HEK293T (cell line): Measurements from ENCODE around the gene IL1F10.

Experiments
- BHLHE40 ChIP-seq: fragments of 450-650 bp; IDR thresholded peaks from 2 replicates; pipeline ENCODE4 v1.6.1; 2016; ENCODE audit warnings: mild to moderate bottlenecking, moderate library complexity, borderline replicate concordance
- FOXK2 ChIP-seq: fragments of 450-650 bp; IDR thresholded peaks from 2 replicates; pipeline ENCODE4 v1.6.1; 2016; ENCODE audit warnings: mild to moderate bottlenecking
- FOXM1 ChIP-seq: fragments of 450-650 bp; IDR thresholded peaks from 2 replicates; pipeline ENCODE4 v1.6.1; 2017; ENCODE audit warnings: mild to moderate bottlenecking, borderline replicate concordance
- HDGF ChIP-seq: fragments of 450-650 bp; IDR thresholded peaks from 2 replicates; pipeline ENCODE4 v1.6.1; 2017; ENCODE audit warnings: antibody characterized with exemption, borderline replicate concordance
- L3MBTL2 ChIP-seq: fragments of 450-650 bp; conservative IDR thresholded peaks from 2 replicates; pipeline ENCODE4 v1.6.1; 2016; ENCODE audit warnings: mild to moderate bottlenecking
- NFRKB ChIP-seq: fragments of 450-650 bp; IDR thresholded peaks from 2 replicates; pipeline ENCODE4 v1.6.1; 2016; ENCODE audit warnings: mild to moderate bottlenecking, moderate library complexity
- SUZ12 ChIP-seq: fragments of 450-650 bp; IDR thresholded peaks from 2 replicates; pipeline ENCODE4 v1.6.1; 2016; ENCODE audit warnings: mild to moderate bottlenecking
- TARDBP ChIP-seq: fragments of 450-650 bp; IDR thresholded peaks from 2 replicates; pipeline ENCODE4 v1.6.1; 2016
- ZNF384 ChIP-seq: fragments of 450-650 bp; IDR thresholded peaks from 2 replicates; pipeline ENCODE4 v1.6.1; 2016

DNA sequence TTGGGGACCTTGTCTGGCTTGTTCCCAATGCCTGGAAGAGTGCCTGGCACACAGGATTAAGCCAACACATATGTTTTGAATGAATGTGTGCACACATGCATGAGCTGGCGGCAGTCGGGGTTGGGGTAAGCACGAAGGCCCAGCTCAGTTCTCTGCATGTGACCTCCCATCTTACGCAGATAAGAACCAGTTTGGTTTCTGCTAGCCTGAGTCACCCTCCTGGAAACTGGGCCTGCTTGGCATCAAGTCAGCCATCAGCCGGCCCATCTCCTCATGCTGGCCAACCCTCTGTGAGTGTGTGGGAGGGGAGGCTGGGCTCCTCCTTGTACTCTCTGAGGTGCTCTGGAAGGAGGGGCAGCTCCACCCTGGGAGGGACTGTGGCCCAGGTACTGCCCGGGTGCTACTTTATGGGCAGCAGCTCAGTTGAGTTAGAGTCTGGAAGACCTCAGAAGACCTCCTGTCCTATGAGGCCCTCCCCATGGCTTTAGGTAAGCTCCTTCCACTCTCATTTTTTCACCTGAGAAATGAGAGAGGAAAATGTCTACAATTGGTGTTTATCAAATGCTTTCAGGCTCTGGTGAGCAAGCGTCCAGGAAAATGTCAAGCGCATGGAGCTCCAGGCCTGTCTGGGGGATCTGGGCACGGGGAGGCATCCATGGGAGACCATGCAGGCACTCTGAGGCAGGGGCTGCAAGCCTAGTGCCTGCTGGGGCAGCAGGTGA, 49.9 kb downstream of the IL1F10 start:
- TF ChIP-seq FOXM1 (no peak), L3MBTL2 (no peak), SUZ12 (no peak), BHLHE40 (no peak), FOXK2 (no peak), NFRKB (no peak), TARDBP (no peak), ZNF384 (no peak), HDGF (no peak)
